GM18873 (cell line): ENCODE results near the gene ZNF575.
A peak's percentile ranks its signal among the peaks of the same experiment; 100 is the strongest.

Experiments used
- ATAC-seq: cut with Tn5 transposase; IDR thresholded peaks from one replicate; pipeline ENCODE4 v1.9.1; 2021; ENCODE audit warnings: mild to moderate bottlenecking, moderate library complexity, moderate number of reproducible peaks; ENCODE audit not compliant: unreplicated experiment, low FRiP score

ZNF575 gene

GRCh38 chr19:43569657-43570056, 36.7 kb downstream of the ZNF575 start:
- no peak for ATAC-seq

- no peak for ATAC-seq
Measured at GRCh38 chr19:43570174-43570791, 37.3 kb downstream of the ZNF575 start.

GRCh38 chr19:43572171-43572588, 39.2 kb downstream of the ZNF575 start:
- no peak for ATAC-seq

GRCh38 chr19:43574424-43575155, 41.6 kb downstream of the ZNF575 start:
- no peak for ATAC-seq

GRCh38 chr19:43575156-43575950, 42.4 kb downstream of the ZNF575 start, which contains the start of the genes PINLYP and XRCC1:
TSS of gene PINLYP (plus strand) at chr19:43575801. CDS start at chr19:43577192, 1,391 bp downstream.
TSS of gene XRCC1 (minus strand) at chr19:43575527. CDS start at chr19:43575458, 69 bp downstream.
- ATAC-seq, result peak; percentile 86

GRCh38 chr19:43575955-43576878, 43.2 kb downstream of the ZNF575 start:
- ATAC-seq, result no peak

- ATAC-seq, result no peak
Measured at GRCh38 chr19:43578787-43579186, 45.8 kb downstream of the ZNF575 start.

- no peak for ATAC-seq
Measured at GRCh38 chr19:43581467-43581866, 48.5 kb downstream of the ZNF575 start.

GRCh38 chr19:43582495-43582894, 49.5 kb downstream of the ZNF575 start:
- ATAC-seq, result no peak

GRCh38 chr19:43584484-43584883, 51.5 kb downstream of the ZNF575 start:
- no peak for ATAC-seq
